PFSK-1 (cell line): Measurements from ENCODE around the gene GLYATL2.

ENCODE experiments used
- FOXP2 ChIP-seq: optimal IDR thresholded peaks from 2 replicates; pipeline ENCODE3; 2011; ENCODE audit warnings: borderline replicate concordance, control low read depth, inconsistent platforms; ENCODE audit not compliant: insufficient read depth; ENCODE audit errors: extremely low read length, extremely low read depth
- POLR2AphosphoS5 ChIP-seq: IDR thresholded peaks from 2 replicates; pipeline ENCODE4 v1.6.1; 2012; ENCODE audit warnings: low read depth, mild to moderate bottlenecking, control low read depth, low read length, moderate library complexity
- REST ChIP-seq, 2 experiments: IDR thresholded peaks; 2 replicates each; pipeline versions ENCODE4 v1.6.1 to v1.8.0; 2011 to 2012; ENCODE audit warnings: low read depth in 2 of 2, low read length in 2 of 2, control low read depth in 1 of 2, inconsistent platforms in 1 of 2, mild to moderate bottlenecking in 1 of 2, moderate library complexity in 1 of 2; ENCODE audit not compliant: insufficient read depth in 1 of 2
- SIN3A ChIP-seq: IDR thresholded peaks from 2 replicates; pipeline ENCODE4 v1.6.1; 2012; ENCODE audit warnings: mild to moderate bottlenecking, low read length, moderate library complexity, borderline replicate concordance; ENCODE audit not compliant: insufficient read depth
- TAF1 ChIP-seq: IDR thresholded peaks from 2 replicates; pipeline ENCODE4 v1.6.1; 2012; ENCODE audit warnings: low read length, control low read depth, borderline replicate concordance; ENCODE audit not compliant: insufficient read depth

GLYATL2 gene

GRCh38 chr11:58880166-58880565 lies 35.7 kb upstream of the GLYATL2 start:
- TF ChIP-seq SIN3A = no peak
- TF ChIP-seq REST (IDR thresholded peaks at IDR 0.05; ENCODE audit: insufficient read depth in 1 of 2, low read depth in 2 of 2, low read length in 2 of 2) = no peak
- TF ChIP-seq POLR2AphosphoS5 = no peak
- TF ChIP-seq FOXP2 = no peak
- no peak for TF ChIP-seq TAF1

GRCh38 chr11:58867556-58867955 lies 23.1 kb upstream of the GLYATL2 start:
- TF ChIP-seq SIN3A = no peak

GRCh38 chr11:58866788-58867187 lies 22.3 kb upstream of the GLYATL2 start:
- TF ChIP-seq TAF1 (no peak), SIN3A (no peak), REST (IDR thresholded peaks at IDR 0.05; ENCODE audit: insufficient read depth in 1 of 2, low read depth in 2 of 2, low read length in 2 of 2) (no peak)

- TF ChIP-seq FOXP2 (no peak), SIN3A (no peak), REST (IDR thresholded peaks at IDR 0.05; ENCODE audit: insufficient read depth in 1 of 2, low read depth in 2 of 2, low read length in 2 of 2) (no peak), POLR2AphosphoS5 (no peak), TAF1 (no peak)
Observed at GRCh38 chr11:58864335-58864734, 19.8 kb upstream of the GLYATL2 start.

GRCh38 chr11:58863697-58864096 lies 19.2 kb upstream of the GLYATL2 start:
- no peak for TF ChIP-seq FOXP2
- TF ChIP-seq POLR2AphosphoS5 = no peak
- TF ChIP-seq SIN3A = no peak
- TF ChIP-seq REST (IDR thresholded peaks at IDR 0.05; ENCODE audit: insufficient read depth in 1 of 2, low read depth in 2 of 2, low read length in 2 of 2) = no peak
- no peak for TF ChIP-seq TAF1
